Upper lobe of right lung (tissue), 1 donor: Measurements from ENCODE around the gene DLG2. TPM values are rescaled to one million over a fixed set of nuclear protein-coding genes. Genes with fewer than 3 reads are reported as not detected.

Experiments
- ATAC-seq: fragments of 200-7000 bp; cut with Tn5 transposase; one replicate; pipeline ENCODE4 v1.9.1; 2020; ENCODE audit warnings: mild to moderate bottlenecking, moderate library complexity
- DNase-seq: peaks from one replicate; pipeline ENCODE4 v3.0.0-alpha.2; 2020
- H3K27ac ChIP-seq: fragments of 200-600 bp; one replicate; pipeline ENCODE4 v1.8.0; 2022
- H3K27me3 ChIP-seq: fragments of 200-600 bp; one replicate; pipeline ENCODE4 v1.8.0; 2022; ENCODE audit warnings: mild to moderate bottlenecking
- H3K36me3 ChIP-seq: fragments of 200-600 bp; one replicate; pipeline ENCODE4 v1.8.0; 2022
- H3K4me1 ChIP-seq: fragments of 200-600 bp; one replicate; pipeline ENCODE4 v1.8.0; 2022
- H3K4me3 ChIP-seq: fragments of 200-600 bp; one replicate; pipeline ENCODE4 v1.8.0; 2022; ENCODE audit warnings: mild to moderate bottlenecking
- H3K9me3 ChIP-seq: fragments of 200-600 bp; one replicate; pipeline ENCODE4 v1.8.0; 2022
- CTCF ChIP-seq: fragments of 200-600 bp; IDR thresholded peaks from one replicate; pipeline ENCODE4 v1.8.0; 2022; ENCODE audit warnings: antibody characterized with exemption
- intact Hi-C: fragments of 100-400 bp; cut with DNase I; formaldehyde crosslinking; loops from one replicate; pipeline ENCODE4 v1.11.0; 2022
- total RNA-seq: library from RNA; stranded (reverse); fragmentation: NEBNext Ultra II Directional; extraction: Animal tissue kit (Norgen Biotek cat#: 25700); gene quantifications from one replicate; pipeline ENCODE4 v1.2.1, GENCODE V29; 2021
- donor health status: DM: no; HTN: yes; CAD: no; lungs with severe emphysema.

The DLG2 gene
- total RNA-seq, 1 donor from 2014 or later: 9.7 TPM

GRCh38 chr11:85394283-85394682 lies 232.9 kb downstream of the DLG2 start:
- intact Hi-C loops: no loop called here
- H3K4me3 ChIP-seq: no peak overlapping the region
- H3K27ac ChIP-seq: no peak overlapping the region
- DNase-seq (no peak), ATAC-seq (no peak)
- TF ChIP-seq CTCF: no peak
- H3K27me3 ChIP-seq: no peaks in the 10 kb centered on the region
- no peaks in the 10 kb centered on the region for H3K9me3 ChIP-seq
- H3K4me1 ChIP-seq: no peaks in the 10 kb centered on the region
- no peaks in the 10 kb centered on the region for H3K36me3 ChIP-seq

- TF ChIP-seq CTCF: no peak
- no peak for ATAC-seq
- intact Hi-C loops: no loop called here
- Histone ChIP-seq H3K4me3 (no peak overlapping the region), H3K9me3 (no peaks in the 10 kb centered on the region), H3K27me3 (no peaks in the 10 kb centered on the region), H3K27ac (no peak overlapping the region), H3K36me3 (no peaks in the 10 kb centered on the region), H3K4me1 (no peaks in the 10 kb centered on the region)
- no peak for DNase-seq
Measured at GRCh38 chr11:85391141-85391540, 236.0 kb downstream of the DLG2 start.

GRCh38 chr11:85385547-85385946 lies 241.6 kb downstream of the DLG2 start:
- H3K27ac ChIP-seq: no peak overlapping the region
- H3K4me1 ChIP-seq: no peaks in the 10 kb centered on the region
- DNase-seq (no peak), ATAC-seq (no peak)
- intact Hi-C loops: no loop called here
- H3K27me3 ChIP-seq: no peaks in the 10 kb centered on the region
- no peak overlapping the region for H3K4me3 ChIP-seq
- H3K36me3 ChIP-seq: no peaks in the 10 kb centered on the region
- H3K9me3 ChIP-seq: no peaks in the 10 kb centered on the region
- TF ChIP-seq CTCF: no peak

GRCh38 chr11:85385111-85385510 lies 242.0 kb downstream of the DLG2 start:
- H3K27ac ChIP-seq: no peak overlapping the region
- no peak for TF ChIP-seq CTCF
- no peaks in the 10 kb centered on the region for H3K36me3 ChIP-seq
- intact Hi-C loops: no loop called here
- DNase-seq (no peak), ATAC-seq (no peak)
- no peaks in the 10 kb centered on the region for H3K9me3 ChIP-seq
- no peaks in the 10 kb centered on the region for H3K4me1 ChIP-seq
- no peak overlapping the region for H3K4me3 ChIP-seq
- H3K27me3 ChIP-seq: no peaks in the 10 kb centered on the region

- DNase-seq: no peak
- Histone ChIP-seq H3K9me3 (no peaks in the 10 kb centered on the region), H3K4me3 (no peak overlapping the region), H3K4me1 (no peaks in the 10 kb centered on the region), H3K27ac (no peak overlapping the region), H3K36me3 (no peaks in the 10 kb centered on the region), H3K27me3 (no peaks in the 10 kb centered on the region)
- no peak for ATAC-seq
- intact Hi-C loops: no loop called here
- no peak for TF ChIP-seq CTCF
Measured at GRCh38 chr11:85379066-85379465, 248.1 kb downstream of the DLG2 start.

- no peak for DNase-seq
- Histone ChIP-seq H3K27ac (no peak overlapping the region), H3K27me3 (no peaks in the 10 kb centered on the region), H3K4me1 (no peaks in the 10 kb centered on the region), H3K9me3 (no peaks in the 10 kb centered on the region), H3K4me3 (no peak overlapping the region), H3K36me3 (no peaks in the 10 kb centered on the region)
- intact Hi-C loops: no loop called here
- TF ChIP-seq CTCF: no peak
- no peak for ATAC-seq
Measured at GRCh38 chr11:85377901-85378300, 249.2 kb downstream of the DLG2 start.
